Vagina (tissue), 2 donors: ENCODE data around the gene KRTAP12-2.

Experiments used
- POLR2A ChIP-seq, 2 donors: fragments of 450-650 bp; IDR thresholded peaks; one replicate each; pipeline ENCODE4 v1.6.1; 2017; ENCODE audit warnings: antibody characterized with exemption in 2 of 2, mild to moderate bottlenecking in 2 of 2, moderate library complexity in 2 of 2
- POLR2AphosphoS5 ChIP-seq, 2 donors: sonication (generic); formaldehyde crosslinking; IDR thresholded peaks; one replicate each; pipeline ENCODE4 v1.9.0; 2017; ENCODE audit warnings: antibody characterized with exemption in 2 of 2, mild to moderate bottlenecking in 2 of 2, low read depth in 1 of 2; ENCODE audit not compliant: insufficient read depth in 1 of 2
- TF ChIP-seq, protein P1 (sequence below), 3 experiments: fragments of 450-650 bp in 2 of 3; fragments of 200-600 bp in 1 of 3; sonication (generic) in 1 of 3; IDR thresholded peaks; one replicate each; pipeline ENCODE4 v1.5.1; 2017 to 2019; ENCODE audit warnings: antibody characterized with exemption in 3 of 3, mild to moderate bottlenecking in 2 of 3, moderate library complexity in 2 of 3

DNA sequence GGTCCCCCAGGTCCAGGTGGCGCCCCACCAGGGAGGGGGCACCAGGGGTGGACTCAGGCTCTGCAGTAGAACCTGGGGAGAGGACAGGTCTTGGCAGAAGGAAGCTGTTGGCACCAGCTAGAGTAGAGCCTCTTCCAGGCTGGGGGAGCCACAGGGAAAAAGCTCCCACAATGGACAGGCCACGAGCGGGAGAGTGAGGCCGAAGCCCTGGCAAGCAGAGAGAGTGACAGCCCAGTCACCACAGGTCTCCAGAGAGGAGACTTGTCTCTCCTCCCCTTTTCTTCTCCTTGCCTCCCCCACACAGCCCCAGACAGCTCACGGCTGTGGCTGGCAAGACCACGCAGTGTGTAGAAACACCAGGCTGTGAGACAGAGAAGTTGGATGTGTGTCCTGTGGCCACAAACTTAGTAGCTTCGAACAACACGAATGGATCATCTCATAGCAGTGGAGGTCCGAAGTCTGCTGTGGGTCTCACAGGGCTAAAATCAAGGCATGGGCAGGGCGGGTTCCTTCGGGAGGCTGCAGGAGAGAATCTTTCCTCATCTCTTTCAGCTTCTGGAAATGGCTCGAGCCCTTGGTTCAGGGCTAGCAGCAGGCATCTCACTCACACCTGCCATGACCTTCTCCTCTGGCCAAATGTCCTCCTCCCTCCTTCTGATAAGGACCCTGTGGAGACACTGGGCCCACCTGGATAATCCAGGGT is 15.6 kb downstream of the KRTAP12-2 start:
- TF ChIP-seq, protein P1, sequence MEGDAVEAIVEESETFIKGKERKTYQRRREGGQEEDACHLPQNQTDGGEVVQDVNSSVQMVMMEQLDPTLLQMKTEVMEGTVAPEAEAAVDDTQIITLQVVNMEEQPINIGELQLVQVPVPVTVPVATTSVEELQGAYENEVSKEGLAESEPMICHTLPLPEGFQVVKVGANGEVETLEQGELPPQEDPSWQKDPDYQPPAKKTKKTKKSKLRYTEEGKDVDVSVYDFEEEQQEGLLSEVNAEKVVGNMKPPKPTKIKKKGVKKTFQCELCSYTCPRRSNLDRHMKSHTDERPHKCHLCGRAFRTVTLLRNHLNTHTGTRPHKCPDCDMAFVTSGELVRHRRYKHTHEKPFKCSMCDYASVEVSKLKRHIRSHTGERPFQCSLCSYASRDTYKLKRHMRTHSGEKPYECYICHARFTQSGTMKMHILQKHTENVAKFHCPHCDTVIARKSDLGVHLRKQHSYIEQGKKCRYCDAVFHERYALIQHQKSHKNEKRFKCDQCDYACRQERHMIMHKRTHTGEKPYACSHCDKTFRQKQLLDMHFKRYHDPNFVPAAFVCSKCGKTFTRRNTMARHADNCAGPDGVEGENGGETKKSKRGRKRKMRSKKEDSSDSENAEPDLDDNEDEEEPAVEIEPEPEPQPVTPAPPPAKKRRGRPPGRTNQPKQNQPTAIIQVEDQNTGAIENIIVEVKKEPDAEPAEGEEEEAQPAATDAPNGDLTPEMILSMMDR (IDR thresholded peaks at IDR 0.05), result no peak
- no peak for TF ChIP-seq POLR2AphosphoS5 (IDR thresholded peaks at IDR 0.05; ENCODE audit: insufficient read depth in 1 of 2, low read depth in 1 of 2)
- TF ChIP-seq POLR2A (IDR thresholded peaks at IDR 0.05), result no peak
